ENCODE results near the gene SATL1.
"Not testable (repeated sequence)": the region's sequence is repeated elsewhere in the genome, so short reads cannot be mapped to it uniquely, and the experiment has no call there.

The SATL1 gene, protein sequence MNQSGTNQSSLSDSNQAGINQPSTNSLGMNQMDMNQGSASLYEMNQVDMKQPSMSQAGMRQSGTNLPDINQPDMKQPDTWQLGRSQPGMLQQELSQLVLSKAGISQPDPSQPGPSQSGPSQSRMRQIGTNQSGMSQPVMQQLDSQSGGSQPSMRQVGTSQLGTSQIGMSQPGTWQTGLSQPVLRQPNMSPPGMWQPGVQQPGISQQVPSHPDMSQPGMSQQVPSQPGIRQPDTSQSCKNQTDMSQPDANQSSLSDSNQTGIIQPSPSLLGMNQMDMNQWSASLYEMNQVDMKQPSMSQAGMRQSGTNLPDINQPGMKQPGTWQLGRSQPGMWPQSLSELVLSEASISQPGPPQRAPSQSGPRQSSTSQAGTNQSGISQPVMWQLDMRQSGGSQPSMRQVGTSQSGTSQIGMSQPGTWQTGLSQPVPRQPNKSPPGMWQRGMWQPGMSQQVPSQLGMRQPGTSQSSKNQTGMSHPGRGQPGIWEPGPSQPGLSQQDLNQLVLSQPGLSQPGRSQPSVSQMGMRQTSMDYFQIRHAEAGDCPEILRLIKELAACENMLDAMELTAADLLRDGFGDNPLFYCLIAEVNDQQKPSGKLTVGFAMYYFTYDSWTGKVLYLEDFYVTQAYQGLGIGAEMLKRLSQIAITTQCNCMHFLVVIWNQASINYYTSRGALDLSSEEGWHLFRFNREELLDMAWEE

DNA sequence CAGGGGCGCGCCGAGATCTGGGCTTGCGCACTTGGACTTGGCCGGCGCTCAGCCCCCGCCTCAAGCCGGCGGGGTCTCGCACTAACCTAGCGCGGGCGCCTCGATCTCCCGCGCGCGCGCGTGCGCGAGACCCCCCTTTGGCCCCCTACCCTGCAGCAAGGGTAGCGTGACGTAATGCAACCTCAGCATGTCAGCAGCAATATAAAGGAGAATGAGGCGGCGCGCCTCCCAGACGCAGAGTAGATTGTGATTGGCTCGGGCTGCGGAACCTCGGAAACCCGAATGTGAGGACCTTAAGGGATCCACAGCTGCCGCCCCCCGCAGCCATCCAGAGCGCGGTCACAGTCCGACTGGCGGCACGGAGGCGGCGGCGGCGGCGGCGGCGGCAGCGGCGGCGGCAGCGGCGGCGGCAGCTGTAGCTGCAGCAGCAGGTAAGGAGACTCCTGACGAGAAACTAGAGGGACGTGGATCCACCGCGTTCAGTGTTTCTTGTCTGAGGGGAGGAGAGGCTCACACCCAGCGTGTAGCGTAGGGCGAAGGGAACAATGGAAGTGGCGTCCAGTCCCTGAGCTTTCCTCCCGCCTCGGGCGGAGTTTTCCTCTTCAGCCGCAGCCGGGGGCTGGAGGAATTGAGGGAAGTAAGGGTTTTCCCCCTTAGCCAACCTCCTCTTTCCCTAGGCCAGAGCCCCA, at the start of gene SATL1, which contains the start of gene ZNF711:
Gene SATL1, minus strand, starts transcription at position 19 of the 689 bp plus-strand sequence. CDS start 134,811 bp downstream, outside the sequence.
Gene ZNF711, plus strand, starts transcription at position 231 of the 689 bp plus-strand sequence. CDS start 3,582 bp downstream, outside the sequence.
- FAIRE-seq: no peak

DNA sequence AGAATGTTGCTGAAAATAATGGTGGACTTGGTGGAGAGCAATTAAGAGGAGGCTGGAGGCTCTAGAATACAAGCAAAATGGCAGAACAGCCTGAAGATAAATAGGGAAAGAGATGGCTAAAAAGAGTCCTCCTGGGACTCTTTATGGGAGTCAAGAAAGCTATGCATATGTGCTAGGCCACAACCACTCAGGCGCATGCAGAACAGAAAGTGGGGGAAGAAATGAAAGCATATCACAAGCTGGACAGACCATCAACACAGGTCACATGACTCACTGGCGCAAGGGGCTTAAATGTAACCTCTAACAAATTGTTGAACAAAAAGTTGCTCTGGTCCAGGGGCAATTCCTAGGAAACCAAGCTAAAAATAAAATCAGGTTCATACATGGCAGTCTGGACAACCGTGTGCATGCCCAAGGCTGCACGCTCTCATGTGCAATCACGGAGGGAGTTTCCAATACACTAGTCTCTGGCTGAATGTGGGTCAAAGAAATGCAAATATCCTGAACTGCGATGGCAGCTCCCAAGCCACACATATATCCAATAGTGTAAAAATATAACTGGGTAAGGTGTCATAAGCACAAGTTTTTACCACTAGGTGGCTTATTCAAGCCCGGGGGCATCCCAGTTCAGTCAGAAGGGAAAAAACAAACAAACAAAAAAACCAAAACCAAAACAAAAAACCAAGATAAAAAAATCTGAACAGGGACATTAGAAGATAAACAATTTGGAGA, 45.6 kb upstream of the SATL1 start:
- FAIRE-seq: no peak

DNA sequence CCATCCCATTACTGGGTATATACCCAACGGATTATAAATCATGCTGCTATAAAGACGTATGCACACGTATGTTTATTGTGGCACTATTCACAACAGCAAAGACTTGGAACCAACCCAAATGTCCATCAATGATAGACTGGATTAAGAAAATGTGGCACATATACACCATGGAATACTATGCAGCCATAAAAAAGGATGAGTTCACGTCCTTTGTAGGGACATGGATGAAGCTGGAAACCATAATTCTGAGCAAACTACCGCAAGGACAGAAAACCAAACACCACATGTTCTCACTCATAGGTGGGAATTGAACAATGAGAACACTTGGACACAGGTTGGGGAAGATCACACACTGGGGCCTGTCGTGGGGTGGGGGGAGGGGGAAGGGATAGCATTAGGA, 41.7 kb upstream of the SATL1 start:
- FAIRE-seq: not testable (repeated sequence)

DNA sequence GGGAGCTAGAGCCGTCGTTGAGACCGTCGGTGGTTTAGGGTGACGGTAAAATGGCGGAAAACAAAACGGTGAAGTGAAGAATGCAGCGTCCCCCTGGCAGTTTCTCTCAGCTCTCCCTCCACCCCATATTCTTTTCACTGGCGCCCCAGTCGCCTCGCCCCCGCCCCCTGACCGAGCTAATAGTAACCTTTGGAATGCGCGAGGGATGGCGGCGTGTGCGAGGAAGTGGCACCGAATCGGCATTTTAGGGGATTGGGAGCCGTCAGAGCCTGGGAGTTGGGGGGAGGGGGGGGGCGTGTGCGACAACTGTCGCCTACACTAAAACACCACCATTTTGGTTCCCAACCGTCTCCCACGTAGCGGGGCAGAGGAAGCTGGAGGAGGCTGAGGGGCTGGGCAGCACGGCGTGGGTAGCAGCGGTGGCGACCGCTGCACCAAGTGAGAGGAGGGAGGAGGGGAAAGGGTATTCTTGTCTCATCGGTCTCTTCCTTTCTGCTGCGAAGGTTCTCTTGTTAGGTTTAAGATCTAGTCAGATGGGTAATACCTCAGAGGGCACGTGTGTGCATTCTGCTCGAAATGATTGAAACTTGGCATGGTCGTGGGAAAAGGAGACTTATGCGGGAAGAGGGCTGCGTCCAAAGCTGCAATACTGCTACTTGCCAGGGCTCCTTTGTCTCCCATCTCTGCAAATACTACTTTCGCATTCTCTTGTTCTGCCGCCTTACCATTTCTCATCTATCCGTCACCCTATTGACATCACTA, 1.1 kb upstream of the SATL1 start:
- no peak for FAIRE-seq

DNA sequence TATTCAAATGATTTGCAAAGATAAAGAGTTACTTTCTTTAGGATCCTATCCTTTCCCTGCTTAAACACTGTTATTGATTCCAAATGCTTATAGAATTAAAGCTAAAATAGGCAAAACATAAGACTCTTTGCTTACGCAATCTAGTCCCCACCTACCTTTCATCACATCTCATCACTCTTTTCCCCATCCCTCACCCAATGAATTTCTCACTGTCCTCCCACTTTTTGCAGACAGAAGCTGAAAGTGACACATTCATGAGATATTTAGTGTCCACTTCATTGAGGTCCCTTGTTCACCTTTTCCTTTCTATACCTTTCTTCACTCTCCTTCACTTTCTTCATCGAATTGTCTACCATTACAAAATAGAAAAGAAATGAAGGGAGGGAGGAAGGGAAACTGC, 424 bp downstream of the SATL1 start:
- peak; percentile 30 for FAIRE-seq

DNA sequence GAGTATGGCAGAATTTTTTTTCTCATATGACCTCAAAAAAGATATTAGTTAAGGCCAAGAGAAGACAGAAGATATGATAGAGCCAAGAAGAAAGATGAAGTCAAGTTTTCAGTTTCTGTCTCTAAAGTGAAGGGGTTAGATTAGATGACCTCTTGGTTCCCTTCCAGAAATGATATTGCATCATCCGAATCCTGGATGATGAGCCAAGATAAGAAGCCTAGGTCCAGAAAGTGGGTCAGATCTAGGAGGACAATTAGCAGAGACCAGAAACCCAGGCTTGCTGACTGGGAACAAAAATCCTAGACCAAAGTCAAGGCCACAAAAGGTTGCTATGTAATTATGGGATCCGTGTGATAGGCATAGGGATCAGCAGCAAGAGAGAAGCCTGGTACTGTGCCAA, 20.2 kb downstream of the SATL1 start:
- no peak for FAIRE-seq

DNA sequence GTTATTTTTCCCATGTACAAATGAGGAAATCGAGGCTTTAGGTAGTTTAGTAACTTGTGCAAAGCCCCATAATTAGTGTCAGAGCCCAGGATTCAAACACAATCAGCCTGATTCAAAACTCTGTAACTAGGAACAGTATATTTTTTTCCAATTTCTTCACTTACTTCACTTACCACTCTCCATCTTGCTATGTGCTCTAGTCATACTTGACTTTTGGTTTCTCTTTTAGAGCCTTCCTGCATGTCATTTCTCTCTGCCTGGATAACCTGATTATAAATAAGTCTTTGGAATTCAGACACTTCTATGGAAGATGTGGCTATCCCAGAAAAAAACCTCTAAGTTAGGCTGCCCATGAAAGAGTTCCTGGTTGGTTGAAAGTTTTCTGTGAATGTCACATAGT, 22.2 kb downstream of the SATL1 start:
- peak; percentile 36 for FAIRE-seq

DNA sequence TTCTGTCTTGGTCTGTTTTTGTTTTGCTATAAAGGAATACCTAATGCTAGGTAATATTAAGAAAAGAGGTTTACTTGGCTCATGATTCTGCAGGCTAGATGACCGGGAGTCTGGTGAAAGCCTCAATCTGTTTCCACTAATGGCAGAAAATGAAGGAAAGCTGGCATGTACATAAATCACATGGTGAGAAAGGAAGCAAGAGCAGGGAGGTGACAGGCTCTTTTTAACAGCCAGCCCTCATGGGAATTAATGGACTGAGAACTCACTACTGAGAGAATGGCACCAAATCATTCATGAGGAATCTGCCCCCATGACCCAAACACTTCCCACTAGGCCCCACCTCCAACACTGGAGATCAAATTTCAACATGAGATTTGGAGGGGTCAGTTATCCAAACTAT, 27.6 kb downstream of the SATL1 start:
- FAIRE-seq: no peak

DNA sequence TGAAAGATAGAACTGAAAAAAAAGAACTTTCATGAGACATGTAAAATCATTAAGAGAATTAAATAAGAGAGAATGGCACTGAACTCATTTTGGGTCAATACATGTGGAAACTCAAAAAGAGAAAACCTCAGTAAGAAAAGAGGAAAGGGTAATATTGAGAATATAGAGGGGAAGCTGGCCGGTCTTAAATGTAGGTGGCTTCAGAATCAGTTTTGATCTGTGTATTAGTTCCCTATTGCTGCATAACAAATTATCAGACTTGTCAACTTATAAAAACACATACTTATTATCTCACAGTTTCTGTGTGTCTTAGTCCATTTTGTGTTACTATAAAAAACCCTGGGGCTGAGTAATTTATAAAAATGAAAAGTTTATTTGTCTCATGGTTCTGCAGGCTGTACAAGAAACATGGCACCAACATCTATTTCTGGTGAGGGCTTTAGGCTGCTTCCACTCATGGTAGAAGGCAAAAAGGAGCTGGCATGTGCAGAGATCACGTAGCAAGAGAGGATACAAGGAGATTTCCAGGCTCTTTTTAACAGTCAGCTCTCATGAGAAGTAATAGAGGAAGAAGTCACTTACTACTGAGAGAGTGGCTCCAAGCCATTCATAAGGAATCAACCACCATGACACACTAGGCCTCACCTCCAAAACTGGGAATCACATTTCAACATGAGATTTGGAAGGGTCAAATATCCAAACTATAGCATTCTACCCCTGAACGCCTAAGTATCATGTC, 29.6 kb downstream of the SATL1 start:
- FAIRE-seq: no peak

DNA sequence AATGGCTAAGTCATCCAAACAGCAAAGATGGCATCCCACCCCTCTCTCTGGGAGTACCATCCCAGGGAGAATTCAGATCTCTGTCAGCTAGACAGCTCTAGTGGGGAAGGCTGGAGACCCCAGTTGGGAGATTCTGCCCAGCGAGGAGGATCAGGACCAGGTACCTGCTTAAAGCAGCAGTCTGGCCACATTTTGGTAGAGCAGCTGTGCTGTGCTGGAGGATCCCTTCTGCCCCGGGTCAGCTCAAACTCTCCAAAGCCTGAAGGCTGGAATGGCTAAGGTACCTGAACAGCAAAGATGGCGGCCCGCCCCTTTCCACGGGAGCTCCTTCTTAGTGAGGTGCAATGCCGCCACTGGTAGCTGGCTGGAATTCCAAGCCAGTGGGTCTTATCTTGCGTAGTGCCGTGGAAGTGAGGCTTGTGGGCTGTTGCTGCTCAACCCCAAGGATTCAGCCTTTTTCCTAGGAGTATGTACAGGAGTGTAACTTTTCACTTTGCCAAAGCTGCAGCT, 40.1 kb downstream of the SATL1 start:
- FAIRE-seq: no peak

DNA sequence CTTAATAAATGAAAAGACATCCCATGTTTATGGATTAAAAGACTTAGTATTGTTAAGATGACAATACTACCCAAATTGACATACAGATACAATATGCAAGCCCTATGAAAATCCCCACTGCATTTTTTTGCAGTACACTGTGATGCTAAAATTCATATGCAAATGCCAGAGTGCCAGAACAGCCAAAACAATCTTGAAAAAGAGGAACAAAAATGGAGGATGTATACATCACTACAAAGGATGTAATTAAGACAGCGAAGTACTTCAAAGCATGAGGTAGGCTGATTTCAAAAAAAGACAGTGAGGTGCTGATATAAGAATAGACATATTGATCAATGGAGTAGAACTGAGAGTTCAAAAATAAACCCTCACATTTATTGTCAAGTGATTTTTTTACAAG, 47.3 kb downstream of the SATL1 start:
- FAIRE-seq: no peak

DNA sequence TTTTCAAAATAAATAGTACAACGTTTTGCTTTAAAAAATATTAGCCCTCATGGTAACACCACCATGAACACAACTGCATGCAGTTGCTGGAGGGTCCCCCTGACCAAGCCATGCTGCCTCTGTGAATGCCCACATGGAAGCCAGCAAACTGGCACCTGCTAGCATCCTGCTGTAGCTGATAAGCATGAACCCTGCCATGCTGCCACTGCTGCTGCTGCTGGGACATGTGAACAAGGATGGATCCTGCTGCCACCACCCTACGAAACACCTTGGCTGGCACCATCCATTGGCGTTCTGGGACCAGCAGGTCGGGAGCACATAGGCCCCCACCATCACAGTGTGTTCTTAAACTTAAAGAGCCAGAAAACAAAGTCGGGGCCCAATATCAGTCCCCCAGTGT, 83.9 kb downstream of the SATL1 start:
- no peak for FAIRE-seq

DNA sequence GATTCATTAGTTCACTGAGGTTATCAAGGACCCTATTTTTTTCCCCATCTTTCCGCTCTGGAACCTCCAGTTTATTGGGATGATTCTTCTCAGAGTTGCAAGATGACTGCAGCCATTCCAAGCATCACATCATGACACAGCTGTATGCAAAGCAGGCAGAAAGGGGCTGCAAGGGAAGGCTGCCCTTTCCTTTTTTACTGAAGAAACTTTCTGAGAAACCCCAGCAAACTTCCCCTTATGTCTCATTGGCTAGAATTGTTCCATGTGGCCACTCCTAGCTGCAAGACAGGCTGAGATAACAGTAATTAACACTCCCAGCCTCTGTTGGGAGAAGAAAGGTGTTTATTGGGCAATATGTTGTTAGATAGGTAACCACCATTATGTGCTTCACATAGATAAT, 102.6 kb downstream of the SATL1 start:
- FAIRE-seq: no peak

DNA sequence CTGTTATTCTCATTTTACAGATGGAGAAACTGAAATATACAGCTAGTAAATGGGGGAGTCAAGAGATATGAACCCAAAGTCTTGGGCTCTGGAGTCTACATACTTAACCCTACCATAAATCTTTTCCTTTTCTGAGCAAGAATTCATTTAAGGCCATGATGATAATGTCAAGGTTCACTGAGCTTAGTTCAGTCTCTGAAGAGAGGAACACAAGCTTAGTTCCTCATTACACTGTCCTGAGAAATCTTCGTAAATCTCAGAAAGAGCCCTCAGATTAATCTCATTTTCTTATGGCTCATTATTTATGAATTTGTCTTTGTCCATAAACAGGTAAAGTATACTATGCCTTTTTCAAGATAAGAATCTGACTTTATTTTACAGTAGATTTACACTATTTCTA, 104.2 kb downstream of the SATL1 start:
- no peak for FAIRE-seq

DNA sequence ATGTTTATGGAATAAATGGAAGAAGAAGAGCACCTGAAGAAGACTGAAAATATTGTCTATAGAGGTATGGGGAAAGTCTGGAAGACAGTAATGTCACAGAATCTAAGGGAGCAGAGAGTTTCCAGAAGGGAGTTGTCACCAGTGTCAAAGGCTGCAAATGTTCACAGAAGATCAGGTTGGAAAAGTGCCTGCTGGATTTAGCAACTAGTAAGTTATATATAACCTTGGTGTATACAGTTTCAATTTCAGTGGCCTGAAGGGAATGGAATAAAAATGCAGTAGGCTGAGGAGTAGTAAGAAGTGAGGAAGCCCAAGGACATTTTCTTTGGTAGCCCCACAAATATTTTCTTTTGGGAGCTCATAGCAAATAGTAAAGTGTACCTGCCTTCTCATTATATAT, 107.2 kb downstream of the SATL1 start:
- no peak for FAIRE-seq

DNA sequence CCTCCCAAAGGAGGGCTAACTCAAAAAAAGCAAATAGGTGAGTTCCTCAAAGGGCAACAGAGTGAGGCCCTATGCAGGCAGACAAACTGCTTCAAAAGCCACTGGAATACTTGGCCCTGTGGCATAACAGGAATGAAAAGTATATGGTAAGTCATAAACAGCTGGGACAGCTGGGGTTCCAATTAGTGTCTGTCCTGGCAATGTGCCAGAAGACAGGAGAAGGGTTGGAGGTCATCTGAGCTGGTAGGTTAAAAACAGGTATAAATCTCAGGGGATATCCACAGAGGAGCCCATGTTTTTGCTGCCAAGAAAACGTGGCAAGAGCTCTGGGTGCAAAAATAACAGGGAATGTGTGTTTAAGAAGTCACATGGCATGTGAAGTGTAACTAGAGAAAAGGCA, 128.3 kb downstream of the SATL1 start:
- FAIRE-seq: no peak

DNA sequence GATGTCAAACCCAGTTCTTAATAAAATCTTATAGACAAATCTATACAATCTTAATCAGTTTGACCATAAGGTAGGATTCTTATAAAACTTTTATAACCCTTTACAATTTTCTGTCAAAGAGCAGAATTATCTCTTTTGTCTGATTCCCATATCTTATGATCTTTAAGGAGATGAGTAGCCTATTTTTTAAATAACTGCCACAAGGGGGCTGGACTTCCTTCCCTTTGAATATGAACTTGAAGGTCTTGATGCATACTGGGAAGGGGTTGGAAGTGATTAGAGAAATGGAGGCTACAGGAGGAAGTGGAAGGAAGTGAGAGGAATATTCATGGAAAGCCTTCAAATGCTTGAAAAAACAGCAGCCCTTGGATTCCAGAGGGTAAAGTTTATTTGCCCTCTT, 128.8 kb downstream of the SATL1 start:
- no peak for FAIRE-seq

DNA sequence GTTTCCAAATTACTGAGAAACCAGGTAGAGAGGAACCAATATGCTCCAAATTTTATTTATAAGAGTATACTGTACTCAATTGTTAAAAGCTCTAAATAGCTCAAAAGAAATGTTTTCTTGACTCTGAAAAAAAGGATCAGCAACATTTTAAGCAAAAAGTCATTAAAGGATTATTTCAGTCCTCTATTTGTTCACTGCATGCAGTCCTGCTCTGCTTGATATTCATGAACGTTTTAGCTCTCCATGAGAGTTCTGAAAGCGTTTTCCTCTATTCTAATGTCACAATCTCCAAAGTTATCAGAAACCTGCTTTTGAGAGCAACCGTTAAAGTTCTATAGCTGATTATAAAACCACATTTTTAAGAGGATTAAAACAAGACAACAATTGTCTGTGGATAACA, 129.4 kb downstream of the SATL1 start:
- FAIRE-seq: no peak

DNA sequence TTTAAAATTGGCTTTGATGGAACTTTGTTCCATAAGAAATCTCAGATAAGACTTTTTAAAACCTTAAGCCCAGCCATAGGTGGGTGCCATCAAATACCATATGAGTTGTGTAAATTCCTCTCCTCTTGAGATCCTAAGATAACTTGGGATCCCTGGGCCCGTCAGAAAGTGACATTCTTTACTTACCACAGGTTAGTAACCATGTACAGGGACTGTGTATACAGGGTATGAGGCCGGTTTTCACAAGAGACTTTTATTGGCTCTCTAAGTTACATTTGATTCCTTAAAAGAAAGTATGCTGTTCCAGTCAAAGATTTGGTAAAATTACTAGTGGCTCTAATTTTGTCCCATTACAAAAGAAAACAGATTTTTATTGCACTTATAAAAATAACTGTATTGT, 129.8 kb downstream of the SATL1 start:
- no peak for FAIRE-seq

DNA sequence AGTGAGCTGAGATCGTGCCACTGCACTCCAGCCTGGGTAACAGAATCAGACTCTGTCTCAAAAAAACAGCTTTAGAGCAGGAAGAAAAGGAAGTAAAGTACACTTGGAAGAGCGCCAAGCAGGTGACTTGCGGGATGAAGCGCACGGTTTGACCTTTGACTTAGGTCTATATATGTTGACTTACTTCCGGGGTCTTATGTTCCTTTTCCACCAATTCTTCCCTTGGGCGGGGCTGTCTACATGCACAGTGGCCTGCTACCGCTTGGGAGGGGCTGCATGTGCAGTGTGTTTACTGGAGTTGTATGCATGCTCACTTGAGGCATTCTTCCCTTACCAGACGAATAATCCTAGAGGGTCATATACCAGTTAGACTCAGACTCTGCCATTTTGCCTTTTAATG, 131.3 kb downstream of the SATL1 start:
- no peak for FAIRE-seq

DNA sequence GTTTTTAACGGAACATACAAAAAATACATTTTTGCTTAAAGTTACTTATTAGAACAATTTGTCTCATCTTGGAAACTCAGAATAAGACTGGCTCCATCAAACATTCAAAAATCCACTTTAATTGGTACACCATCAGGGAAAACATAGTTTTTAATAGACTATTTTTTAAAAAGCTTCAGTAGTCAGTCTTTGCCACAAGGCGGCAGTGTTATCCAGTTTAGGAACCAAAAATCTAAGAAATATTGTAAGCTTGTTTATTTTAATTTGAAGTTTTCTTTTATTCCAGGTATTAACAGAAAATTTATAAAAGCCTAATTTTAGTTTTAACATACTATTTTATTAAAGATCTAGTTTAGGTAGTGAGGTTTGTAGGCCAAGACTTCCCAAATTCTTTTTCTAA, 132.2 kb downstream of the SATL1 start:
- FAIRE-seq: peak; percentile 99
